PC-9 (cell line): Measurements from ENCODE around the gene DCTN4.

Experiments
- CTCF ChIP-seq: fragments of 200-600 bp; sonication (generic); conservative IDR thresholded peaks from 2 replicates; pipeline ENCODE4 v1.6.1; 2017; ENCODE audit warnings: mixed run types, antibody characterized with exemption, mild to moderate bottlenecking, moderate library complexity
- EZH2 ChIP-seq: fragments of 200-600 bp; sonication (generic); IDR thresholded peaks from 2 replicates; pipeline ENCODE4 v1.8.0; 2017; ENCODE audit warnings: antibody characterized with exemption, low read depth

DNA sequence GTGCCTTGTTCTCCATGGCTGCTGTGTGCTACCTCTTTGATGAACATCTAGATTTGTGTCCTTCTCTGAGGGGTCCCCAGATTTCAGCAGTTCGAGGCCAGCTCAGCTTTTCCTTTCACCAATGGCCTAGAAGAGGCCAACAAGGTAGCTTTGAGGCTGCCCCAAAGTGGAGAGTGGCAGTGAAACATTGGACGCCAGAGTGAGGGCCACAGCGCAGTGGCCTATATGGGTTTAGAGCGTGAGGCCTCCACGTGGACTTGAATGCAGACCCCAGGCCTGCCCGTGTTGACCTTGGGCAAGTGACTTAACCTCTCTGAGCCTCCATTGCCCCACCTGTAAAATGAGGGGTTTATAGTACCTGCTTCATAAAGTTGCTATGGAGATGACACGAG lies 85.9 kb downstream of the DCTN4 start:
- TF ChIP-seq CTCF (no peak), EZH2 (no peak)
